Activated B cell treated with CpG ODN at 0.5 μM for 24 hours (primary cell): ENCODE data around the gene MMP1. TPM values are rescaled to one million over a fixed set of nuclear protein-coding genes. Genes with fewer than 3 reads are reported as not detected.
"Not testable (repeated sequence)": the region's sequence is repeated elsewhere in the genome, so short reads cannot be mapped to it uniquely, and the experiment has no call there.

Source experiments
- ATAC-seq: fragments of 200-7000 bp; cut with Tn5 transposase; one replicate; pipeline ENCODE4 v1.10.0; 2021; ENCODE audit warnings: low read depth, mild to moderate bottlenecking, moderate library complexity
- CTCF ChIA-PET: fragments of 350-600 bp; sonication (Branson Sonifier 250); formaldehyde crosslinking; loops from one replicate; lab custom pipeline; 2021; ENCODE audit warnings: antibody characterized with exemption; lab: Charles Lee
- POLR2A ChIA-PET: fragments of 350-600 bp; sonication (Branson Sonifier 250); formaldehyde crosslinking; loops from one replicate; lab custom pipeline; 2021; ENCODE audit warnings: antibody characterized with exemption; lab: Charles Lee
- DNase-seq: peaks from one replicate; pipeline ENCODE4 v3.0.0; 2022
- H3K27ac Mint-ChIP-seq: one replicate; pipeline ENCODE4 v1.8.0; 2020; ENCODE audit warnings: mixed read lengths
- H3K27me3 Mint-ChIP-seq: one replicate; pipeline ENCODE4 v1.8.0; 2021; ENCODE audit warnings: mixed read lengths
- H3K36me3 Mint-ChIP-seq: one replicate; pipeline ENCODE4 v1.8.0; 2021; ENCODE audit warnings: low read depth, mixed read lengths
- H3K4me1 Mint-ChIP-seq: one replicate; pipeline ENCODE4 v1.8.0; 2021; ENCODE audit warnings: mixed read lengths
- H3K4me3 Mint-ChIP-seq: one replicate; pipeline ENCODE4 v1.8.0; 2020; ENCODE audit warnings: mild to moderate bottlenecking, mixed read lengths
- H3K9me3 Mint-ChIP-seq: one replicate; pipeline ENCODE4 v1.8.0; 2020; ENCODE audit warnings: mixed read lengths
- intact Hi-C: fragments of 100-400 bp; cut with micrococcal nuclease; formaldehyde crosslinking; loops from one replicate; pipeline ENCODE4 v1.15.1; 2024
- total RNA-seq: library from RNA; stranded (reverse); gene quantifications from 2 replicates; pipeline ENCODE4 v1.2.3, GENCODE V29; 2022
- TF ChIP-seq, protein P1 (sequence below): fragments of 200-600 bp; IDR thresholded peaks from one replicate; pipeline ENCODE4 v1.8.0; 2022; ENCODE audit warnings: antibody characterized with exemption, mild to moderate bottlenecking

The MMP1 gene
- total RNA-seq, 1 donor from 2014 or later: not detected

DNA sequence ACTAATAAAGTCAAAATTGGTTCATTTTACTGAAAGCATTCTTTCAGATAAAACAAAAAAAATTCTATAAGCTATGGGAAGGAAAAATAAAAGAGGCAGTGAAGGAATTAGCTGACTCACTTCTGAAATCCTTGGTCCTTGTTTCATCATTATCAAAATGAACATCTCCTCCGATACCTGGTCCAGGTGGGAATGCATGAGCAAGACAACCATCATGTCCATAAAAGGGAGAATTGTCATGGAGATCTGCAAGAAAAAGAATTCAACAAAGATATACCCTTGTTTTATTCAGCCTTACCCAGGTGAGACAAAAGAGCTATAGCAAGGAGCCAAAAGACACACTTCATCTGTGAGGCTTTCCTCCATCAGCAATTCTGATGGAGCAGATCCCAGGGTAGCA is 44.7 kb downstream of the MMP1 start:
- H3K27me3 Mint-ChIP-seq: peaks cover 25% of the 10 kb centered on the region
- TF ChIP-seq, protein P1, sequence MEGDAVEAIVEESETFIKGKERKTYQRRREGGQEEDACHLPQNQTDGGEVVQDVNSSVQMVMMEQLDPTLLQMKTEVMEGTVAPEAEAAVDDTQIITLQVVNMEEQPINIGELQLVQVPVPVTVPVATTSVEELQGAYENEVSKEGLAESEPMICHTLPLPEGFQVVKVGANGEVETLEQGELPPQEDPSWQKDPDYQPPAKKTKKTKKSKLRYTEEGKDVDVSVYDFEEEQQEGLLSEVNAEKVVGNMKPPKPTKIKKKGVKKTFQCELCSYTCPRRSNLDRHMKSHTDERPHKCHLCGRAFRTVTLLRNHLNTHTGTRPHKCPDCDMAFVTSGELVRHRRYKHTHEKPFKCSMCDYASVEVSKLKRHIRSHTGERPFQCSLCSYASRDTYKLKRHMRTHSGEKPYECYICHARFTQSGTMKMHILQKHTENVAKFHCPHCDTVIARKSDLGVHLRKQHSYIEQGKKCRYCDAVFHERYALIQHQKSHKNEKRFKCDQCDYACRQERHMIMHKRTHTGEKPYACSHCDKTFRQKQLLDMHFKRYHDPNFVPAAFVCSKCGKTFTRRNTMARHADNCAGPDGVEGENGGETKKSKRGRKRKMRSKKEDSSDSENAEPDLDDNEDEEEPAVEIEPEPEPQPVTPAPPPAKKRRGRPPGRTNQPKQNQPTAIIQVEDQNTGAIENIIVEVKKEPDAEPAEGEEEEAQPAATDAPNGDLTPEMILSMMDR: no peak
- no peaks in the 10 kb centered on the region for H3K36me3 Mint-ChIP-seq
- POLR2A ChIA-PET: no interaction called here
- intact Hi-C loops: no loop called here
- CTCF ChIA-PET: no interaction called here
- H3K4me3 Mint-ChIP-seq: no peak overlapping the region
- ATAC-seq: no peak
- peaks cover 2% of the 10 kb centered on the region for H3K9me3 Mint-ChIP-seq
- no peaks in the 10 kb centered on the region for H3K4me1 Mint-ChIP-seq
- DNase-seq: no peak
- H3K27ac Mint-ChIP-seq: no peak overlapping the region

DNA sequence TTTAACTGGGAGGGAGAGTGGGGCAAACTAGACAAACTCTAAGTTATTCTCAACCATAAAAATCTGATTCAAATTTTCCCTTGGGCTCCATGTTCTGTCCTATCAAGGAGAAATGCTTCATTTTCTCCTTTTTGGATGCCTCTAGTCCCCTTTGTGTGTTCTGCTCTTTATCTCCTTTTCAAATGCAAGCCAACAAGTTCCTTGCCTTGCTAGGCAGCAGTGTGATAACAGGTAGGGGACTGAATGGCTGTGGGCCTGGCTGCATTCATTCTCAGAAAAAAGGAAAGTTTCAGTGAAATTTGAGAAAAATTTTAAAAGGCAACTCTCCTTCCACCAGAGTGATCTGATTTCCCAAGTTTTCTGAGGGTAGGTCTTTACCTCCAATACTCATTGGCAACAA is 46.3 kb downstream of the MMP1 start:
- TF ChIP-seq, protein P1: no peak
- DNase-seq (no peak), ATAC-seq (no peak)
- Mint-ChIP-seq H3K27ac (no peak overlapping the region), H3K36me3 (no peaks in the 10 kb centered on the region), H3K4me1 (no peaks in the 10 kb centered on the region), H3K4me3 (no peak overlapping the region), H3K27me3 (peaks cover 23% of the 10 kb centered on the region), H3K9me3 (peaks cover 6% of the 10 kb centered on the region)
- ChIA-PET POLR2A (no interaction called here), CTCF (no interaction called here)
- intact Hi-C loops: no loop called here

DNA sequence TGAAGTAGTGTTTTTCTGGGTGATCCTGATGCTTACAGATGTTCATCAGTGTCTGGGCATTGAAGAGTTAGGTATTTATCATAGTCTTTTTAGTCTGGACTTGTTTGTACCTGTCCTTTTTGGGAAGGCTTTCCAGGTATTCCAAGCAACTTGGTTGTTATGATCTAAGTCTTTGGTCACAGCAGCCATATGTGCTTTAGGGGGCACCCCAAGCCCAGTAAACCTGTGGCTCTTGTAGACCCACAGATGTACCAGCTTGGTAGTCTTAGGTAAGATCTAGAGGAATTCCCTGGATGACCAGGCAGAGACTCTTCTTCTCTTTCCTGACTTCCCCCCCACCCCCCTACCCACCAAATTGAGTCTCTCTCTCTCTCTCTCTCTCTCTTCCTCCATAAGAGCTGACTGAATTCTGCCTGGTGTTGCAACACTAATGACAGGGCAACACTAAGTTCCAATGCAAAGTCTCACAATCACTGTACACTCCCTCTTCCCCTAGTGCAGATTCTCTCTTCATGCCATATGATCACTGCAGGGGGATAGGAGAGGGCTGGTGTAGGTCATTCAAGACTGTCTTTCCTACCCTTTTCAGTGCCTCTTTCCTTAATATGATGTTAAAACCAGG is 48.7 kb downstream of the MMP1 start:
- POLR2A ChIA-PET: no interaction called here
- no peaks in the 10 kb centered on the region for H3K4me1 Mint-ChIP-seq
- intact Hi-C loops: no loop called here
- DNase-seq (no peak), ATAC-seq (no peak)
- CTCF ChIA-PET: no interaction called here
- no peaks in the 10 kb centered on the region for H3K36me3 Mint-ChIP-seq
- H3K27ac Mint-ChIP-seq: no peak overlapping the region
- peaks cover 19% of the 10 kb centered on the region for H3K27me3 Mint-ChIP-seq
- H3K4me3 Mint-ChIP-seq: no peak overlapping the region
- TF ChIP-seq, protein P1: no peak
- peaks cover 6% of the 10 kb centered on the region for H3K9me3 Mint-ChIP-seq

DNA sequence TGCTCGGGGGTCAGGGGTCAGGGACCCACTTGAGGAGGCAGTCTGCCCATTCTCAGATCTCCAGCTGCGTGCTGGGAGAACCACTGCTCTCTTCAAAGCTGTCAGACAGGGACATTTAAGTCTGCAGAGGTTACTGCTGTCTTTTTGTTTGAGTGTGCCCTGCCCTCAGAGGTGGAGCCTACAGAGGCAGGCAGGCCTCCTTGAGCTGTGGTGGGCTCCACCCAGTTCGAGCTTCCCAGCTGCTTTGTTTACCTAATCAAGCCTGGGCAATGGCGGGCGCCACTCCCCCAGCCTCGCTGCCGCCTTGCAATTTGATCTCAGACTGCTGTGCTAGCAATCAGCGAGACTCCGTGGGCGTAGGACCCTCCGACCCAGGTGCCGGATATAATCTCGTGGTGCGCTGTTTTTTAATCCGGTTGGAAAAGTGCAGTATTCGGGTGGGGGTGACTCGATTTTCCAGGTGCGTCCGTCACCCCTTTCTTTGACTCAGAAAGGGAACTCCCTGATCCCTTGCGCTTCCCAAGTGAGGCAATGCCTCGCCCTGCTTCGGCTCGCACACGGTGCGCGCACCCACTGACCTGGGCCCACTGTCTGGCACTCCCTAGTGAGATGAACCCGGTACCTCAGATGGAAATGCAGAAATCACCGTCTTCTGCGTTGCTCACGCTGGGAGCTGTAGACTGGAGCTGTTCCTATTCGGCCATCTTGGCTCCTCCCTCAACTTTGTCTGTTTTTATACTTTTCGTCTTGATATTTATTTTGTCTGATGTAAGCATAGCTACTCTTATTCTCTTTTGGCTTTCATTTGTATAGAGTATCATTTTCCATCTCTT is 51.0 kb downstream of the MMP1 start:
- H3K4me3 Mint-ChIP-seq, POLR2A ChIA-PET, H3K36me3 Mint-ChIP-seq, H3K4me1 Mint-ChIP-seq, CTCF ChIA-PET, H3K9me3 Mint-ChIP-seq, ATAC-seq, H3K27ac Mint-ChIP-seq, intact Hi-C loops, DNase-seq: not testable (repeated sequence)
- H3K27me3 Mint-ChIP-seq: peaks cover 10% of the 10 kb centered on the region

Other genes with a start within 250 kb of the MMP1 start
- gene MMP20, start 172.8 kb downstream of the MMP1 start, total RNA-seq: not detected in 2 replicates
- not detected in 2 replicates for gene MMP27, start 92.4 kb downstream of the MMP1 start, total RNA-seq
- gene MMP8, start 73.2 kb downstream of the MMP1 start, total RNA-seq: not detected in 2 replicates
- not detected in 2 replicates for gene MMP10, start 17.5 kb downstream of the MMP1 start, total RNA-seq
- not detected in 2 replicates for gene MMP3, start 45.4 kb upstream of the MMP1 start, total RNA-seq
- gene MMP12, start 76.8 kb upstream of the MMP1 start, total RNA-seq: not detected in 2 replicates
- gene MMP13, start 157.6 kb upstream of the MMP1 start, total RNA-seq: not detected in 2 replicates